GM12873 (cell line): Measurements from ENCODE around the gene IPO8.

Source experiments
- CTCF ChIP-seq: IDR thresholded peaks from 2 replicates; pipeline ENCODE4 v1.5.1; 2012; ENCODE audit warnings: low read depth, mild to moderate bottlenecking, moderate library complexity, low read length, control low read depth; ENCODE audit not compliant: insufficient read depth; ENCODE audit errors: missing control alignments

Gene IPO8

GRCh38 chr12:30598889-30599288 is 96.8 kb downstream of the IPO8 start:
- no peak for TF ChIP-seq CTCF

- no peak for TF ChIP-seq CTCF
These were observed 99.9 kb downstream of the IPO8 start for GRCh38 chr12:30595742-30596141.

- no peak for TF ChIP-seq CTCF
These were observed 101.2 kb downstream of the IPO8 start for GRCh38 chr12:30594509-30594908.

GRCh38 chr12:30587782-30588181 is 107.9 kb downstream of the IPO8 start:
- TF ChIP-seq CTCF: no peak

GRCh38 chr12:30585877-30586276 is 109.8 kb downstream of the IPO8 start:
- no peak for TF ChIP-seq CTCF

GRCh38 chr12:30582943-30583342 is 112.7 kb downstream of the IPO8 start:
- TF ChIP-seq CTCF: no peak

- TF ChIP-seq CTCF: no peak
These were observed 115.3 kb downstream of the IPO8 start for GRCh38 chr12:30580344-30580743.
